Endothelial cell of umbilical vein (primary cell): Measurements from ENCODE around the gene VAC14. TPM values are rescaled to one million over a fixed set of nuclear protein-coding genes. Genes with fewer than 3 reads are reported as not detected.

Experiments
- BruUV-seq: library from RNA; stranded (reverse); fragments of 400-500 nt; replicated peaks from 2 replicates; lab custom pipeline; 2021; lab: Mats Ljungman, UMichigan
- CTCF ChIA-PET: fragments of 300-600, 350-600 bp; sonication (Branson Sonifier 250); formaldehyde crosslinking; loops from one replicate; lab custom pipeline; 2021; ENCODE audit warnings: antibody characterized with exemption, inconsistent platforms; lab: Charles Lee
- POLR2A ChIA-PET: fragments of 300-600, 350-600 bp; sonication (Branson Sonifier 250); formaldehyde crosslinking; loops from one replicate; lab custom pipeline; 2021; ENCODE audit warnings: antibody characterized with exemption, inconsistent platforms; lab: Charles Lee
- DNase-seq: peaks from one replicate; pipeline ENCODE4 v3.0.0-alpha.2; 2011; ENCODE audit warnings: low read depth, low spot score
- FAIRE-seq: peaks from 2 replicates; lab custom pipeline; 2011; peaks lifted over from hg19 to GRCh38; lab: Jason Lieb, UNC
- H2AFZ ChIP-seq: 2 replicates; pipeline ENCODE4 v1.6.0; 2012; ENCODE audit warnings: low read depth, low read length, control low read depth, inconsistent platforms
- H3K27ac ChIP-seq: 2 replicates; pipeline ENCODE4 v1.5.1; 2011; ENCODE audit warnings: low read depth, mild to moderate bottlenecking, control low read depth, low read length, moderate library complexity; ENCODE audit not compliant: insufficient read depth
- H3K27me3 ChIP-seq, 2 experiments: 2 replicates each; pipeline versions ENCODE4 v1.6.0 to v1.6.1; 2011; ENCODE audit warnings: low read length in 2 of 2, mixed read lengths in 1 of 2; ENCODE audit not compliant: control insufficient read depth in 2 of 2, insufficient read depth in 2 of 2
- H3K36me3 ChIP-seq, 2 experiments: 2 replicates in 1 of 2; 3 replicates in 1 of 2; pipeline ENCODE4 v1.5.1; 2011; ENCODE audit warnings: low read length in 2 of 2, mild to moderate bottlenecking in 1 of 2, moderate library complexity in 1 of 2; ENCODE audit not compliant: control insufficient read depth in 2 of 2, insufficient read depth in 2 of 2; ENCODE audit errors: extremely low read depth in 1 of 2
- H3K4me1 ChIP-seq: 3 replicates; pipeline ENCODE4 v1.5.1; 2011; ENCODE audit warnings: mild to moderate bottlenecking, low read length; ENCODE audit not compliant: control insufficient read depth, insufficient read depth; ENCODE audit errors: extremely low read depth
- H3K4me2 ChIP-seq: 2 replicates; pipeline ENCODE4 v1.6.1; 2011; ENCODE audit warnings: low read length, control low read depth, mixed read lengths; ENCODE audit not compliant: insufficient read depth
- H3K4me3 ChIP-seq, 3 experiments: fragments of 200-600 bp in 1 of 3; sonication (generic), shearing (Covaris generic) in 1 of 3; replicated peaks in 1 of 3; 2 replicates each; pipeline ENCODE4 v1.5.1; 2011 to 2016; ENCODE audit warnings: control low read depth in 3 of 3, low read length in 3 of 3, mild to moderate bottlenecking in 2 of 3, inconsistent platforms in 1 of 3, low read depth in 1 of 3, moderate library complexity in 1 of 3; ENCODE audit not compliant: insufficient read depth in 1 of 3
- H3K79me2 ChIP-seq: 2 replicates; pipeline ENCODE4 v1.6.0; 2012; ENCODE audit warnings: low read length, inconsistent platforms; ENCODE audit not compliant: control insufficient read depth, insufficient read depth
- H3K9ac ChIP-seq: replicated peaks from 2 replicates; pipeline ENCODE3; 2011; ENCODE audit warnings: low read length, control low read depth; ENCODE audit not compliant: insufficient read depth; ENCODE audit errors: extremely low read depth
- H3K9me1 ChIP-seq: replicated peaks from 3 replicates; pipeline ENCODE4 v1.6.0; 2011; ENCODE audit warnings: mild to moderate bottlenecking, low read length; ENCODE audit not compliant: control insufficient read depth, insufficient read depth; ENCODE audit errors: extremely low read depth
- H3K9me3 ChIP-seq: replicated peaks from 2 replicates; pipeline ENCODE4 v1.5.1; 2012; ENCODE audit warnings: low read length, inconsistent platforms; ENCODE audit not compliant: control insufficient read depth, insufficient read depth
- H4K20me1 ChIP-seq: replicated peaks from 2 replicates; pipeline ENCODE3; 2011; ENCODE audit warnings: mild to moderate bottlenecking, low read length; ENCODE audit not compliant: control insufficient read depth, insufficient read depth; ENCODE audit errors: extremely low read depth
- EZH2 ChIP-seq: IDR thresholded peaks from 2 replicates; pipeline ENCODE4 v1.6.1; 2012; ENCODE audit warnings: borderline replicate concordance, low read depth, mild to moderate bottlenecking, moderate library complexity, low read length, inconsistent platforms; ENCODE audit not compliant: severe bottlenecking
- FOS ChIP-seq: IDR thresholded peaks from 2 replicates; pipeline ENCODE4 v1.6.1; 2011; ENCODE audit warnings: mild to moderate bottlenecking, low read length, moderate library complexity, borderline replicate concordance; ENCODE audit not compliant: insufficient read depth
- MAX ChIP-seq: IDR thresholded peaks from 2 replicates; pipeline ENCODE4 v1.6.1; 2011; ENCODE audit not compliant: insufficient read depth, insufficient read length
- POLR2A ChIP-seq: IDR thresholded peaks from 2 replicates; pipeline ENCODE4 v1.6.1; 2012; ENCODE audit warnings: low read depth, mild to moderate bottlenecking, control low read depth, low read length
- POLR2AphosphoS5 ChIP-seq: IDR thresholded peaks from 2 replicates; pipeline ENCODE4 v1.6.1; 2012; ENCODE audit warnings: low read depth, mild to moderate bottlenecking, control low read depth, low read length, moderate library complexity; ENCODE audit not compliant: insufficient read depth
- dilution Hi-C: fragments of 300-500 bp; cut with MboI; formaldehyde crosslinking; loops from one replicate; pipeline ENCODE4 v1.15.0; 2019; ENCODE audit warnings: low sequenced_read_pairs; ENCODE audit not compliant: extremely low pct_ligation_motif_present
- intact Hi-C: fragments of 100-400 bp; cut with micrococcal nuclease; formaldehyde crosslinking; loops from one replicate; pipeline ENCODE4 v1.10.0; 2022
- polyA plus RNA-seq, 4 experiments: library from polyadenylated mRNA; depleted of rRNA in 3 of 4; stranded (reverse) in 3 of 4; unstranded in 1 of 4; fragments of >200 nt; gene quantifications; 2 replicates each; pipeline versions ENCODE4 v1.2.1 to v1.2.3, GENCODE V29; 2011 to 2012; ENCODE audit warnings: missing spikeins in 1 of 4
- total RNA-seq: library from RNA; stranded (reverse); gene quantifications from 2 replicates; pipeline ENCODE4 v1.2.3, GENCODE V29; 2021
- TF ChIP-seq, protein P1 (sequence below), 2 donors: IDR thresholded peaks; 1 replicate in 1 of 2; 2 replicates in 1 of 2; pipeline ENCODE4 v1.5.1; 2011; ENCODE audit warnings: low read length in 2 of 2, mild to moderate bottlenecking in 2 of 2, moderate library complexity in 2 of 2, control low read depth in 1 of 2, inconsistent platforms in 1 of 2, low read depth in 1 of 2; ENCODE audit not compliant: insufficient read depth in 1 of 2; ENCODE audit errors: extremely low read depth in 1 of 2

Gene VAC14
- total and polyA plus RNA-seq, 2 donors (not counting 3 experiments of a cell fraction or from before 2014, with no cell fraction given): 37.6 to 57.9 TPM

GRCh38 chr16:70689035-70689969, 111.7 kb downstream of the VAC14 start:
- ChIA-PET POLR2A (no interaction called here), CTCF (interaction anchor here (1.2 to 5.1 kb wide), 3 partner anchors 9 to 81 kb away, joined by 3 to 53 read pairs (median 20); no protein-coding TSS in a partner anchor)
- Histone ChIP-seq H4K20me1 (no peaks in the 10 kb centered on the region), H2AFZ (no peak overlapping the region), H3K9me3 (no peaks in the 10 kb centered on the region), H3K4me1 (peaks cover 28% of the 10 kb centered on the region), H3K79me2 (peaks cover 11% of the 10 kb centered on the region), H3K27me3 (no peaks in the 10 kb centered on the region), H3K9me1 (no peaks in the 10 kb centered on the region), H3K27ac (no peak overlapping the region), H3K4me2 (no peak overlapping the region), H3K4me3 (no peak overlapping the region), H3K9ac (no peak overlapping the region), H3K36me3 (no peaks in the 10 kb centered on the region)
- FAIRE-seq (no peak), DNase-seq (no peak)
- intact Hi-C loops (loop anchor here (2.0 to 5.0 kb wide), 2 partner anchors 17 to 1502 kb away; partner anchors contain the start of gene SNTB2), dilution Hi-C loops (no loop called here)
- TF ChIP-seq FOS (no peak), EZH2 (no peak), MAX (no peak), POLR2A (no peak), POLR2AphosphoS5 (no peak)
- TF ChIP-seq, protein P1, sequence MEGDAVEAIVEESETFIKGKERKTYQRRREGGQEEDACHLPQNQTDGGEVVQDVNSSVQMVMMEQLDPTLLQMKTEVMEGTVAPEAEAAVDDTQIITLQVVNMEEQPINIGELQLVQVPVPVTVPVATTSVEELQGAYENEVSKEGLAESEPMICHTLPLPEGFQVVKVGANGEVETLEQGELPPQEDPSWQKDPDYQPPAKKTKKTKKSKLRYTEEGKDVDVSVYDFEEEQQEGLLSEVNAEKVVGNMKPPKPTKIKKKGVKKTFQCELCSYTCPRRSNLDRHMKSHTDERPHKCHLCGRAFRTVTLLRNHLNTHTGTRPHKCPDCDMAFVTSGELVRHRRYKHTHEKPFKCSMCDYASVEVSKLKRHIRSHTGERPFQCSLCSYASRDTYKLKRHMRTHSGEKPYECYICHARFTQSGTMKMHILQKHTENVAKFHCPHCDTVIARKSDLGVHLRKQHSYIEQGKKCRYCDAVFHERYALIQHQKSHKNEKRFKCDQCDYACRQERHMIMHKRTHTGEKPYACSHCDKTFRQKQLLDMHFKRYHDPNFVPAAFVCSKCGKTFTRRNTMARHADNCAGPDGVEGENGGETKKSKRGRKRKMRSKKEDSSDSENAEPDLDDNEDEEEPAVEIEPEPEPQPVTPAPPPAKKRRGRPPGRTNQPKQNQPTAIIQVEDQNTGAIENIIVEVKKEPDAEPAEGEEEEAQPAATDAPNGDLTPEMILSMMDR (IDR thresholded peaks at IDR 0.05; ENCODE audit: extremely low read depth in 1 of 2, insufficient read depth in 1 of 2, low read depth in 1 of 2, low read length in 2 of 2): no peak
- no TSS peak for BruUV-seq
